Measurements from ENCODE around the gene AGT. TPM values are rescaled to one million over a fixed set of nuclear protein-coding genes. Genes with fewer than 3 reads are reported as not detected.
"Not testable (repeated sequence)": the region's sequence is repeated elsewhere in the genome, so short reads cannot be mapped to it uniquely, and the experiment has no call there.

AGT gene
- total and polyA plus RNA-seq, 3 donors from 2014 or later, result 3.3 to 10.7 (median 4.6) TPM

- Histone ChIP-seq H3K27me3 (no peaks in the 10 kb centered on the region), H3K36me3 (ENCODE audit: low read depth, missing control alignments) (no peaks in the 10 kb centered on the region), H3K4me3 (no peak overlapping the region), H3K4me1 (no peaks in the 10 kb centered on the region), H3K9me3 (no peaks in the 10 kb centered on the region), H3K27ac (no peak overlapping the region)
- intact Hi-C loops (cut with DNase I; ENCODE audit: low total_unique reads), result no loop called here
- no peak for DNase-seq
- WGBS, 2 donors, result 91 to 97% methylated on average over 8 of the region's 8 CpGs
- TF ChIP-seq CTCF (IDR thresholded peaks at IDR 0.05) (no peak), POLR2A (IDR thresholded peaks at IDR 0.05) (no peak)
These were observed 44.4 kb downstream of the AGT start for GRCh38 chr1:230669543-230669942.

GRCh38 chr1:230668227-230668626, 45.7 kb downstream of the AGT start:
- DNase-seq, result peak; percentile 55
- Histone ChIP-seq H3K4me1 (no peaks in the 10 kb centered on the region), H3K9me3 (no peaks in the 10 kb centered on the region), H3K27ac (no peak overlapping the region), H3K27me3 (no peaks in the 10 kb centered on the region), H3K36me3 (ENCODE audit: low read depth, missing control alignments) (no peaks in the 10 kb centered on the region), H3K4me3 (no peak overlapping the region)
- intact Hi-C loops (cut with DNase I; ENCODE audit: low total_unique reads), result no loop called here
- 50 to 63% methylated on average over 6 of the region's 6 CpGs for WGBS, 2 donors
- no peak for TF ChIP-seq CTCF (IDR thresholded peaks at IDR 0.05)
- no peak for TF ChIP-seq POLR2A (IDR thresholded peaks at IDR 0.05)

- no peak for DNase-seq
- no peaks in the 10 kb centered on the region for H3K4me1 ChIP-seq
- no peaks in the 10 kb centered on the region for H3K27me3 ChIP-seq
- no peak overlapping the region for H3K27ac ChIP-seq
- 82 to 90% methylated on average over 4 of the region's 4 CpGs for WGBS, 2 donors
- intact Hi-C loops (cut with DNase I; ENCODE audit: low total_unique reads), result no loop called here
- no peak overlapping the region for H3K4me3 ChIP-seq
- H3K36me3 ChIP-seq (ENCODE audit: low read depth, missing control alignments), result no peaks in the 10 kb centered on the region
- no peaks in the 10 kb centered on the region for H3K9me3 ChIP-seq
- TF ChIP-seq POLR2A (IDR thresholded peaks at IDR 0.05) (no peak), CTCF (IDR thresholded peaks at IDR 0.05) (no peak)
These were observed 51.9 kb downstream of the AGT start for GRCh38 chr1:230661976-230662375.

GRCh38 chr1:230658691-230659090, 55.2 kb downstream of the AGT start:
- Histone ChIP-seq H3K36me3 (ENCODE audit: low read depth, missing control alignments) (no peaks in the 10 kb centered on the region), H3K27ac (no peak overlapping the region), H3K4me3 (no peak overlapping the region), H3K9me3 (no peaks in the 10 kb centered on the region), H3K27me3 (no peaks in the 10 kb centered on the region), H3K4me1 (no peaks in the 10 kb centered on the region)
- TF ChIP-seq CTCF (IDR thresholded peaks at IDR 0.05) (no peak), POLR2A (IDR thresholded peaks at IDR 0.05) (no peak)
- 92 to 95% methylated on average over 2 of the region's 2 CpGs for WGBS, 2 donors
- DNase-seq, result no peak
- intact Hi-C loops (cut with DNase I; ENCODE audit: low total_unique reads), result no loop called here

- intact Hi-C loops (cut with DNase I; ENCODE audit: low total_unique reads); H3K36me3 ChIP-seq (ENCODE audit: low read depth, missing control alignments): not testable (repeated sequence)
- 88% methylated on average over 1 of the region's 1 CpG; no CpG with 5 or more reads in 1 of the 2 donors for WGBS, 2 donors
These were observed 55.8 kb downstream of the AGT start for GRCh38 chr1:230658103-230658502.

GRCh38 chr1:230656719-230657118, 57.2 kb downstream of the AGT start:
- H3K27me3 ChIP-seq; DNase-seq; H3K27ac ChIP-seq; H3K4me1 ChIP-seq; H3K36me3 ChIP-seq (ENCODE audit: low read depth, missing control alignments); H3K9me3 ChIP-seq; intact Hi-C loops (cut with DNase I; ENCODE audit: low total_unique reads); H3K4me3 ChIP-seq: not testable (repeated sequence)
- 88 to 96% methylated on average over 1 of the region's 1 CpG for WGBS, 2 donors

More at GRCh38 chr1:230658103-230658502, 55.8 kb downstream of the AGT start:
- H3K4me3 ChIP-seq, H3K27ac ChIP-seq, H3K4me1 ChIP-seq, H3K27me3 ChIP-seq, DNase-seq, H3K9me3 ChIP-seq: not testable (repeated sequence)

All from testis (tissue), 3 donors.